HT1080 (cell line): Measurements from ENCODE around the gene CLHC1. TPM values are rescaled to one million over a fixed set of nuclear protein-coding genes. Genes with fewer than 3 reads are reported as not detected.

Experiments used
- DNase-seq: peaks from one replicate; pipeline ENCODE4 v3.0.0-alpha.2; 2015; ENCODE audit warnings: low read depth
- total RNA-seq: library from RNA; depleted of rRNA; stranded (reverse); fragments of >200 nt; shearing (Covaris generic); gene quantifications from 2 replicates; pipeline ENCODE4 v1.2.3, GENCODE V29; 2014

CLHC1 gene
- total RNA-seq, 1 experiment from 2014 or later, result 4.7 TPM

GRCh38 chr2:55169915-55170314 is 62.2 kb downstream of the CLHC1 start:
- DNase-seq, result no peak

DNA sequence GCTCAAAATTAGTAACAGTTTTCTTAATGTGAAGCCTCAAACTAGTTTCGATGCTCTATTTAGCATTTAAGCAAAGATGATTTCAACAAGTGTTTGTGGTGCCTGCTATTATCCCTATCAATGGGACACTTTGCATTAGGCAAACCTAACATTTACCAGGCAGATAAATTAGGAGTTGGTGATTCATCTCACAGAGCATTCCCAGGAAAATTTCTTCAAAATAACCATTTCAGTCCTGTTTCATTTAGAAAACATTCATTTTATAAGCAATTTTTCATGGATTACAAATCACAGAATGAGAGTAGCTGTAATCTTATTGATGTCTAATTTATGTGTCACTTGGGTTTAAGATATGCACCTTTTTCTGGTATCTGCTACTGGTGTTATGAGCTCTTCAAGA is 62.7 kb downstream of the CLHC1 start:
- no peak for DNase-seq

- peak; percentile 68 for DNase-seq
Measured at GRCh38 chr2:55168221-55169154, 63.6 kb downstream of the CLHC1 start.

DNA sequence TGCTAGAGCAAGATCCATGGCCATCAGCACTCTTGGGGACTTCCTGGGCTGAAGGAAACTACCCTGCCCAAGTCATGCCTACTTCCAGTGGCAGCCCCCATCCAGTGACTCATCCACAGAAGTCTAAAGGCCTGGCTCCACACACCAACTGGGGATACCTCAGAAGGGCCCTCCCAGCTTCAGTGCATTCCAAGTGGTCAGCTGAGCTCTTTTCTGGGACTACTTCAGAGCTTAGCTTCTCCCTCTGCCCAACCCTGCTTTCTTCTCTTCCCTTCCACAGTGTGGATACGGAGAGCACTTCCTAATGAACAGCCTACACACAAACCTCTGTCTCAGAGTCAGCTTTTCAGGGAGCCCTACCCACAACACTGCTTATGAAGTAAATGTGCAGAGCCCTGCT is 66.5 kb downstream of the CLHC1 start:
- DNase-seq, result peak; percentile 87

DNA sequence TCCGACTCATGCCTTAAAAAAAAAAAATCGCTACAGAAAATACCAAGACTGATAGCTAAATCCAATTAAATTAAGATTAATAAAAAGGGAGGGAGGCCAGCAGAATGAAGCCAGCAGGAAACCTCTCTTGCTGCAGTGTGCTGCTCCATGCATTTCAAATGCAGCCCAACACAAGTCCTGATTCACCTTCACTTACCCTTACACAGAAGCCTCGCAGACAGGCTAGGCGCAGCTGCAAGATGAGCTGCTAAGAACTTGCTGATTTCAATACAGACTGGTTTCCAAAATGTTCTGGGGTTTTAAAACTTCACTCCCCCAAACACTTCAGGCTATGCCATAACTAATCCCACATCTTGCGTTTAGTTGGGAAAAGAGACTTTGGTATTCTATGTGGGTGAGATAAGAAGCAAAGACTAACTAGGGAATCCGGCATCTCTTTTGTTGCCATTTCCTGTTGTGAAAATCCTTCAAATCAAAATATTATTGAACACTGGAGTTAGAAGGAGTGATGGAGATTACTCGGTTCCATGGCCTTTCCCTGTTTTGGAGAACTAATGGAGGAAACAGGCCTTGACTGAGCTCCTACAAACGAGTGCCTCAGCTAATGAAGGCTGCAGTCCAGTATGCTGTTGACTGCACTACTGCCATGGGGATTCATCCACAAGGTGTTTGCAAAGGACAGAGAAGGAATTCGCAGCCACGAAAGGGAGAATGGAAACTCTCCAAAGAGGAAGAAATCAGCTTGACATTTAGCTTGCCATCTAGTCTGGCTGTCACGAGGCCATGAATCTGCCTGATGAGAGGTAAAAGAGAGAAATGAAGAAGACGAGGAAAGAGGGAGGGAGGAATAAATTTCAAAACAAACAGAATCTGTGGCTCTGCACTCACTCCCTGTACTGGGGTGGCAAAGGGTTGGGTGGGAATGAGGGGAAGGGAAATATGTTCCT is 67.3 kb downstream of the CLHC1 start:
- DNase-seq, result no peak

DNA sequence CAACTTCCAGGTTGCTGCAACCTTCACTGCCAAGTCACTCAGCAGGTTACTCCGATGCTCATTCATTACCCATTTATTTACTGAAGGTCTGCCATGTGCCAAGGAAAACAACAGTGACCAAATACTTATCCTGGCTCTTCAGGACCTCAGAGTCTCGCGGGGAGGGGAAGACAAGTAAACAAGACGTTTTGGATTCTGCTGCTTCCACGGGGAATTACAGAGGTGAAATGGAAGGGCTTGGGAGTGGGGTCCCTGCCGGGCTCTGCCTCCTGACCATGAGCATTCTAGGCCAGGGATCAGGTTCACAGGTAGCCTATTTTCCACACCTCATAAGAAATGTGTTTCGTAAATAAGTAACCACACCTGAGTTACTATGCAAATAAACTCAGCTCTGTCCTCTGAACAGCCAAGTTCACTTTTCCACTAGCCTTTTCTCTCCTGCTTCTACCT is 68.1 kb downstream of the CLHC1 start:
- no peak for DNase-seq

DNA sequence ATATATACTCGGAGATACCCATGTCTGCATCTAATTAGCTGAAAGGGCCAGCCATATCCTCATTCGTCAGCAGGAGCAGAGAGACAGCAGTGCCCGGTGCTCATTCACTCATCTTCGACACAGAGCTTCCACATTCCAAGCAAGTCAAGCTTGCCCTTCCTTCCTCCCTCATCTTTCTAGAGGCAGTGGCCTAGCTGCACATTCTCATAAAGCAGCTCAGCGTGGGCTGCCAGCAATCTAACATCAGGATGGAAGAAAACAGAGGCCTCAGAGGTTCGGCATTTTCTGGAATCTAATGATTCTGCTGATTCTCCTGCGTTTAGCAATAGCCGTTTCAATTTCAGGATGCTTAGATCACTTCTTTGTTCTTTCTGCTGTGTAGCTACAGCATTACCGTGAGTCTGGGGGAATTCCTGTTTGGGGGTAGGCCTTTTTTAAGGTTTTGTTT is 68.8 kb downstream of the CLHC1 start:
- DNase-seq, result no peak

- no peak for DNase-seq
Measured at GRCh38 chr2:55162284-55163006, 69.6 kb downstream of the CLHC1 start.

GRCh38 chr2:55161295-55162210 is 70.5 kb downstream of the CLHC1 start:
- no peak for DNase-seq

DNA sequence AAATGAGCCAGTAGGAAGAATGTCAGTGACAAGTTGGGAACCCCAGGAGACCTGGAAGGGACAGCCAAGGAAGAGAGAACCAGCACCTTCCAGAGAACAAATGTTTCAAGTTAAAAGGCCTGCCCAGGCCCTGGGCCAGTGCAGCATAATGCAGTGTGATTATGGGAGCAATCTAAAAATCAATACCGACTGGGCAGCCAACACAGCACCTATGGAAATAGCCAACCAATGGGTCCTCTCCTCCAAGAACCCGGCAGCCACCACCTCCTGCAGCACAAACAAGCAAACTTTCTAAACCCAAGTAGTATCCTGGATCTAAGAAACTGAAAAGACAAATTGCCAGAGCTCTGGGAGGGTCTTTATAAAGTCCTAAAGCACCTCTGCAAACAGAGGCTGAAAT is 71.7 kb downstream of the CLHC1 start:
- DNase-seq, result no peak

GRCh38 chr2:55159752-55160151 is 72.3 kb downstream of the CLHC1 start:
- DNase-seq, result no peak

DNA sequence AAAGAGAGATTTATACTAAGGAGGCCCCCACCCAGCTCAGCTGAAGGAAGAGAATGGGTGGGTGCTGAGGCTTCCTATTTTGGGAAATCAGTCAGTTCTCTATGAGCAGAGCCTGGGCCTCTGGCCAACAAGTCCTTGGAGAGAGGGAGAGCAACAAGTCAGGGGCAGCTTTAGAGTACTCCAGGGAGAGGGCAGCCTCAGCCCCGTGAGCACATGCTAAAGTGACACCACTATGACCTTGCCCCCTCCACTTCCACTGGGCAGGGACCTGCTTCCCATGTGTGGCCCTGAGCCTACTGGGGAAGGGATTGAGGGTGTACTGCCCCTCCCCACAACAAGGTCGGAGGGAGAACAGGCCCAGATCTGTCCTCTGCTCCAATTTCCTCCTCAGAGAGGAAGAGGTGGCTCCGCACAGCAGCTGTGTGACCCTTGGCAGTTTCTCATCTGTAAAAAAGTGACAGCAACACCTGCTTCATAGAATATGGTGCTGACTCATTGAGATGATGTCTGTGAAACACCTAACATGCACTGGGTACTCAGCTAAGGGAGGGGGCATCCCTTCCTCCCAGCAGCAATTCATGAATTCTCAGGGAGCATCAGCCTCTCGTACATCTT is 72.9 kb downstream of the CLHC1 start:
- DNase-seq, result no peak

GRCh38 chr2:55158111-55158814 is 73.8 kb downstream of the CLHC1 start:
- no peak for DNase-seq

- DNase-seq, result no peak
Measured at GRCh38 chr2:55157474-55157884, 74.6 kb downstream of the CLHC1 start.

DNA sequence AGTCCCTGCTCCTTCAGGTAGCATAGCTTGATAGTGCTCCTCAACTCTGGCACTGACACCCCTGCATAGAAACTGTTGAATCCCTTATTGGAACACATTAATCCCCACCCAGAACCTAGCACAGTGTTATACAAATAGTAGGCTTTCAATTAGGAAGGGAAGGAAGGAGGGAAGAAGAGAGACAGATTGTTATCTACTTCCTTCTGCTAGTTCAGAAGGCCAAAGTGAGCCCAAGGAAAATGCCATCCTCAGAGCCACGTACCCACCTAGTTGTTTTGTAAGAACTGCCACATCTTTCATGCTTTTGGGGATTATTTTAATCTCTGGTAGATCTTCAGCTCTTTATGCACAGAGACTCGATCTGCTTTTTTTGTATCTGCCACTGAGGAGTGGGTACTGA is 75.1 kb downstream of the CLHC1 start:
- DNase-seq, result no peak

DNA sequence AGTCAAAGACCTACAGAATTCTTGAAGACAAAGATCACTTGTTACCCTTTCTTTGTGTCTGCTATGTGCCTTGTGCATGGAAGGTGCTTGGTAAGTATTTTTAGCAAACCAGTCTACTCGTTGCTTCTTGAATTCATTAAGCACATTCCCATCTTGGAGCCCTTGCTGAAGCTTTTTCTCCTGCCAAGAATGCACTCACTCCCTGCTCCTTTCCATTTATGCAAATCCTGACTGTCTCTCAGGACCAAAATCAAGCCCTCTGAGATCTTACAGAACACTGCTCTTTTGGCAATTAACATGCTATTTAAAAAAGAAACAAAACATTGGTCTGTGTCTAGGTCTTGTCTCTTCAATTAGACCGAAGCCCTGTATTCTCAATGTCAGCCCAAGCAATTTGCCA is 75.8 kb downstream of the CLHC1 start:
- no peak for DNase-seq

DNA sequence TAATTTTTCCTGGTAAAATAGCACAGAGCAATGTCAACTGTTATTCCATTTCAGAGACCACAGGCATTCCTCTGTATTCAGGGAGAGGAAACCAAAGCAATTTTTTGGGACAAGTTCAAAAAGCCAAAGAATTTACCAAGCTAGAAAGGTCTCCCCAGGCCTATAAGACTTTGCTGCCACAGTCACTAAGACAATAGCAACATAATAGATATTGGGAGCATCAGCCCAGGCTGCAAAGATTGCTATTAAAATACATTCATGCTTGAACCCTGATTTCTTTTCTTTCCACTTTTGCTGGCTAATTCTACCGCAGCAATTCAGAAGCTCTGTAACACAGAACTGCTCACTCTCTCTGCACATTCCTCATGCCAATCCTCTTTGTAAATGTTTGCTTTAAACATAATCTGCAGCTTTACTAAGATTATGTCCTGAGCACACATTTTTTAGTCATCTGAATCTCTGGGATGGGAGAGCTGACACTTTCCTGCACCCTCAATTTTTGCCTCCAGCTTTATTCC is 76.3 kb downstream of the CLHC1 start:
- peak; percentile 52 for DNase-seq

DNA sequence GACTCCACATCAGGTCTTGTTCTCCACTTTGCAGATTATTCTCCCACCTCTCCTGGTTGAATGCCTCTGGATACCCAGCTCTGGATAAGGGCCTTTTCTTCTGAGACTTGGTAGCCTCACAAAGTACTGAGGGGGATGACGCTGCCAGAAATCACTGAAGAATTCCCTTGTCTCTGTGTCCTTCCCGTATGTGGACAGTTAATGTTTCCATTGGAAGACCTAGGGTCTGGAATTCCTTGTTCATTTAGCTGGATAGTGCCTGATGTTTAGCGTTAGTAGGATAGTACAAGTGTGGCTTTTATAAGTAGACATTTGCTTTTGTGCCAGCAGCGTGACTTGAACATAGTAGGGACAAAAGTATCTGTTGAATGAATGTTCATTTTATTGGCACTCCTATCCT is 76.9 kb downstream of the CLHC1 start:
- DNase-seq, result no peak

DNA sequence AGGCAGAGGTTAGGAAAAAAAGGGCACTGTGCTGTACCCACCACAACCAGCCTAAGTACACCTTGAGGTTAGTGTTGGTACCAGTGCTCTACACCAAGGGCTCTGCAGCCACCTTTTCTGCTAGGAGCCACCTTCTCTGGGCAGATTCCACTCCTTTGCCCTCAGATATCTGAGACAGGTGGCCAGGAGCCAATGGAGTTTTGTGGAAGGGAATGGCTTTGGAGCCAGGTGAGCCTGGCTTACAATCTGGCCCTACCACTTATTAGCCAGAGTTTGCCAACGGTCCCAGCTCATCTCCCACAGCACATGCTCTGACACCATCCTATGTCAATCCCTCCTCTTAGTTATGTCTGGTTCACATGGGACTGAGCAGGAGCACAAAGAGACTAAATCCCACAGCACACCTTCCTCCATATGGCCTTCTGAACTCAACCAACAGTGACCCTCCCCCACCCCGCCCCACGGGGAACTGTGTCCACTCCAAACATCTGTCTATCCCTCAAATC is 77.5 kb downstream of the CLHC1 start:
- no peak for DNase-seq
